ENCODE results near the gene RNF126.

DNA sequence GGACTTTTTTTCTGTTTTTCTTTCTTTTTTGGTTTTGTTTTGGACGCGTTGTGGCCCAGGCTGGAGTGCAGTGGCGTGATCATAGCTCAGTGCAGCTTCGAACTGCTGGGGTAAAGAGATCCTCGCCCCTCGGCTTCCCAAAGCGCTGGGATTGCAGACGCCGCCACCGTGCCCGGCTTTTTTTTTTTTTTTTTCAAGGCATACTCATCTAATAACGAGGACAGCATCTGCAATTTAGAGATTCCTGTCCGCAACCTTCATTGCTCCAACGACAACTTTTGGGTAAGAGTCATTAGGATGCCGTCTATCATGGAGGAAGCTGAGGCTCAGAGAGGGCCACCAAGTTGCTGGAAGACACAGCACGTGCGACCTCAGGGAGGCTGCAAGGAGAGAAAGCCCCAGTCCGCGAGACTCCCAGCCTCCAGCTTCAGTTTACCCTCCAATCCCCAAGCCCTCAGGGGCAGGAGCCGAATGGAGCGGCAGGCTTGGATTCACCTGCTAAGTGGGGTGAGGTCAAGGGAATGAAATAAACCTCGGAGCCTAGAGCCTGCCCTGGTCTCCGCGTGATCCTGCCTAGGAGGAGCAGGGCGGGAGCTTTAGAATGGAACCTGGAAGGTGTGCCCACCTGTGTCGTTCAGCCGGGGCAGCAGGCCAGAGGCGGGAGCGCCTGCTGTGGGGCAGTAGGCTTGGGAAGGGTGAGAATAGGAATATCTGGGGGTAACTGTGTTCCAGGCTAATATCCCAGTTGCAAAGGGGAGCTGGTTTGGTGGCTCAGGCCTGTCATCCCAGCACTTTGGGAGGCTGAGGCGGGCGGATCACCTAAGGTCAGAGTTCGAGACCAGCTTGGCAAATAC lies 29.0 kb downstream of the RNF126 start:
- TF ChIP-seq CTCF (IDR thresholded peaks at IDR 0.05) (peak in 1 of 7 experiments; percentile 2), POLR2A (IDR thresholded peaks at IDR 0.05) (no peak)

All from body of pancreas (tissue), 4 donors.